SK-N-SH (cell line): Measurements from ENCODE around the gene RILPL1. TPM values are rescaled to one million over a fixed set of nuclear protein-coding genes. Genes with fewer than 3 reads are reported as not detected.
"Not testable (repeated sequence)": the region's sequence is repeated elsewhere in the genome, so short reads cannot be mapped to it uniquely, and the experiment has no call there.

Source experiments
- CTCF ChIA-PET: fragments of 300-600, 350-600 bp; formaldehyde crosslinking; extraction: SDS; loops from one replicate; lab custom pipeline; 2021; lab: Yijun Ruan, JAX
- POLR2A ChIA-PET: fragments of 350-600 bp; sonication (Branson Sonifier 250); formaldehyde crosslinking; extraction: SDS; loops from one replicate; lab custom pipeline; 2020; ENCODE audit warnings: antibody characterized with exemption, inconsistent platforms; lab: Yijun Ruan, JAX
- DNase-seq: peaks from one replicate; pipeline ENCODE4 v3.0.0; 2012
- H2AFZ ChIP-seq: fragments of 200-600 bp; sonication (generic); 2 replicates; pipeline ENCODE4 v1.8.1; 2016; ENCODE audit warnings: antibody characterized with exemption, mild to moderate bottlenecking, low read depth
- H3F3A ChIP-seq: fragments of 200-600 bp; sonication (generic); replicated peaks from 2 replicates; pipeline ENCODE3; 2016; ENCODE audit warnings: antibody characterized with exemption, mild to moderate bottlenecking; ENCODE audit not compliant: insufficient read depth
- H3K27ac ChIP-seq, 2 experiments: fragments of 200-500 bp in 1 of 2; fragments of 200-600 bp in 1 of 2; sonication (Bioruptor generic) in 1 of 2; sonication (generic), shearing (Covaris generic) in 1 of 2; 2 replicates each; pipeline versions ENCODE4 v1.5.1 to v1.6.1; 2014 to 2016; ENCODE audit warnings: low read depth in 2 of 2, inconsistent platforms in 1 of 2, low read length in 1 of 2, mild to moderate bottlenecking in 1 of 2, mixed read lengths in 1 of 2
- H3K27me3 ChIP-seq: fragments of 200-600 bp; sonication (generic), shearing (Covaris generic); 2 replicates; pipeline ENCODE4 v1.6.1; 2016; ENCODE audit warnings: mixed run types; ENCODE audit not compliant: insufficient read depth
- H3K36me3 ChIP-seq, 2 experiments: fragments of 200-500 bp in 1 of 2; fragments of 200-600 bp in 1 of 2; sonication (Bioruptor generic) in 1 of 2; sonication (generic) in 1 of 2; replicated peaks in 1 of 2; 2 replicates each; pipeline versions ENCODE3 to v1.5.1; 2014 to 2016; ENCODE audit warnings: low read length in 1 of 2, mild to moderate bottlenecking in 1 of 2; ENCODE audit not compliant: insufficient read depth in 2 of 2, control insufficient read depth in 1 of 2
- H3K4me1 ChIP-seq, 2 experiments: fragments of 200-500 bp in 1 of 2; fragments of 200-600 bp in 1 of 2; sonication (Bioruptor generic) in 1 of 2; sonication (generic), shearing (Covaris generic) in 1 of 2; 2 replicates each; pipeline versions ENCODE4 v1.5.1 to v1.6.1; 2014 to 2016; ENCODE audit warnings: low read depth in 1 of 2, low read length in 1 of 2, mixed run types in 1 of 2; ENCODE audit not compliant: insufficient read depth in 2 of 2, control insufficient read depth in 1 of 2
- H3K4me2 ChIP-seq: fragments of 200-600 bp; sonication (generic), shearing (Covaris generic); 2 replicates; pipeline ENCODE4 v1.6.1; 2017; ENCODE audit warnings: mixed run types
- H3K4me3 ChIP-seq, 2 experiments: fragments of 200-500 bp in 1 of 2; fragments of 200-600 bp in 1 of 2; sonication (Bioruptor generic) in 1 of 2; sonication (generic), shearing (Covaris generic) in 1 of 2; 2 replicates each; pipeline versions ENCODE4 v1.5.1 to v1.8.1; 2014 to 2016; ENCODE audit warnings: low read depth in 2 of 2, inconsistent platforms in 1 of 2, low read length in 1 of 2, mild to moderate bottlenecking in 1 of 2, mixed read lengths in 1 of 2, moderate library complexity in 1 of 2
- H3K79me2 ChIP-seq: fragments of 200-600 bp; sonication (generic); 2 replicates; pipeline ENCODE4 v1.8.1; 2017; ENCODE audit warnings: mild to moderate bottlenecking; ENCODE audit not compliant: insufficient read depth
- H3K9ac ChIP-seq: fragments of 200-600 bp; sonication (generic); 2 replicates; pipeline ENCODE4 v1.6.1; 2017; ENCODE audit warnings: mixed run types
- H3K9me2 ChIP-seq: fragments of 200-600 bp; sonication (generic); 2 replicates; pipeline ENCODE4 v1.6.1; 2017; ENCODE audit warnings: mixed run types
- H3K9me3 ChIP-seq: fragments of 200-600 bp; sonication (generic); 2 replicates; pipeline ENCODE4 v1.6.1; 2017; ENCODE audit warnings: mixed run types, mild to moderate bottlenecking, moderate library complexity
- H4K20me1 ChIP-seq: fragments of 200-600 bp; sonication (generic); 2 replicates; pipeline ENCODE4 v1.6.1; 2017; ENCODE audit warnings: mild to moderate bottlenecking, mixed run types; ENCODE audit not compliant: insufficient read depth
- CHD2 ChIP-seq: fragments of 150-350 bp; IDR thresholded peaks from 2 replicates; pipeline ENCODE4 v1.6.1; 2018; ENCODE audit warnings: low read length; ENCODE audit not compliant: partially characterized antibody
- FOXJ3 ChIP-seq: sonication (generic); formaldehyde crosslinking; IDR thresholded peaks from 2 replicates; pipeline ENCODE4 v1.5.1; 2020; ENCODE audit warnings: mild to moderate bottlenecking, missing genetic modification reagents
- FOXM1 ChIP-seq: IDR thresholded peaks from 2 replicates; pipeline ENCODE4 v1.4.0; 2012; ENCODE audit warnings: low read depth, mild to moderate bottlenecking
- GABPA ChIP-seq: IDR thresholded peaks from 2 replicates; pipeline ENCODE4 v1.4.0; 2012; ENCODE audit warnings: low read depth, mild to moderate bottlenecking
- MXI1 ChIP-seq: IDR thresholded peaks from 2 replicates; pipeline ENCODE4 v1.6.1; 2012; ENCODE audit warnings: mild to moderate bottlenecking, low read depth, low read length, improper control_type of control experiment
- RAD21 ChIP-seq: IDR thresholded peaks from 2 replicates; pipeline ENCODE4 v1.6.1; 2012; ENCODE audit warnings: mild to moderate bottlenecking, low read length
- RFX5 ChIP-seq: IDR thresholded peaks from 2 replicates; pipeline ENCODE4 v1.6.1; 2012; ENCODE audit warnings: mild to moderate bottlenecking, improper control_type of control experiment, low read length
- SIN3A ChIP-seq: IDR thresholded peaks from 2 replicates; pipeline ENCODE4 v1.6.1; 2012; ENCODE audit warnings: low read depth, mild to moderate bottlenecking, low read length, moderate library complexity, borderline replicate concordance
- SMC3 ChIP-seq: IDR thresholded peaks from 2 replicates; pipeline ENCODE4 v1.6.1; 2012; ENCODE audit warnings: low read depth, low read length, improper control_type of control experiment
- TCF12 ChIP-seq: IDR thresholded peaks from 2 replicates; pipeline ENCODE4 v1.4.0; 2012
- USF2 ChIP-seq: fragments of 150-350 bp; IDR thresholded peaks from 2 replicates; pipeline ENCODE4 v1.6.1; 2017; ENCODE audit warnings: antibody characterized with exemption, low read length, low read depth, borderline replicate concordance
- WGBS: methylation state at CpG from one replicate; pipeline ENCODE4 v1.1.6; 2017; ENCODE audit warnings: low lambda C conversion rate; 5-methylcytosine and 5-hydroxymethylcytosine counted together
- polyA plus RNA-seq, 3 experiments: library from polyadenylated mRNA; depleted of rRNA; stranded (reverse); fragments of >200 nt; gene quantifications; 2 replicates each; pipeline ENCODE4 v1.2.3, GENCODE V29; 2012
- TF ChIP-seq, protein P1 (sequence below): fragments of 200-600 bp; sonication (generic); IDR thresholded peaks from 2 replicates; pipeline ENCODE4 v1.6.1; 2017; ENCODE audit warnings: antibody characterized with exemption, mild to moderate bottlenecking, moderate library complexity
- TF ChIP-seq, protein P2 (sequence below): fragments of 150-350 bp; IDR thresholded peaks from 2 replicates; pipeline ENCODE4 v1.6.1; 2016; ENCODE audit warnings: mild to moderate bottlenecking, low read depth, low read length

The RILPL1 gene
- polyA plus RNA-seq, 1 of the 3 experiments (the other 2 are of a cell fraction): 32.6 TPM

DNA sequence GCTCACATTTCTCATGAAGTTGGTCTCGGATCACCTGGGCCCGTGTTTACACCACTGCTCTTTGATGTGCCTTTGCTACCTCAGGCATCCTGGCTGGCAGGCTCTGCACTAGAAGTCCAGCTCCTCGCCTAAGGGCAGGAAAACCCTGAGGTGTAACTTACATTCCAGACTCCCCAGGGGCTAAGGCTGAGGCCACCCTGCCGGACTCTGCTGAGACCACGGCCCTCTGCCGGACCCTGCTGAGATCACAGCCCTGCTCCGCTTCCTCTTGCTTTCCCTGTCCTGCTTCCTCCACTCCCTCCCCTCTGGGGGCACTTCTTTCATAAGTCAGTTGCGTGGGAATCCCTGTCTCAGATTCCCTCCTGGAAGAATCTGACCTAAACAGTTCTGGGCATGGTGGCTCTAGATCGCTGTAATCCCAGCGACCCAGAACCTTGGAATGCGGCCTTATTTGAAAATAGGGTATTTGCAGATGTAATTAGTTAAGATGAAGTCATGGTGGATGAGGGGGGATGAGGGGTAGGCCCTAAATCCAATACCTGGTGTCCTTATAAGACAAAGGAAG lies 17.2 kb downstream of the RILPL1 start:
- Histone ChIP-seq H3K79me2 (peaks cover 10% of the 10 kb centered on the region; the same call in 1 of the 2 replicates), H3K27ac (no peak overlapping the region), H2AFZ (no peak overlapping the region), H3K9ac (no peak overlapping the region), H3K4me3 (no peak overlapping the region), H3K27me3 (no peaks in the 10 kb centered on the region), H3K9me3 (no peaks in the 10 kb centered on the region), H3F3A (peaks cover 23% of the 10 kb centered on the region), H3K36me3 (peaks cover 8 to 36% of the 10 kb centered on the region in 2 experiments), H4K20me1 (peaks cover 10% of the 10 kb centered on the region; the same call in 1 of the 2 replicates), H3K4me1 (0 out of 4 replicates have a peak, but pooled peaks cover 0 to 5% of the 10 kb centered on the region in 2 experiments), H3K4me2 (no peak overlapping the region), H3K9me2 (no peaks in the 10 kb centered on the region)
- ChIA-PET CTCF (no interaction called here), POLR2A (no interaction called here)
- no peak for DNase-seq
- 97% methylated on average over 8 of the region's 11 CpGs for WGBS
- no peak for TF ChIP-seq FOXJ3
- TF ChIP-seq, protein P1, sequence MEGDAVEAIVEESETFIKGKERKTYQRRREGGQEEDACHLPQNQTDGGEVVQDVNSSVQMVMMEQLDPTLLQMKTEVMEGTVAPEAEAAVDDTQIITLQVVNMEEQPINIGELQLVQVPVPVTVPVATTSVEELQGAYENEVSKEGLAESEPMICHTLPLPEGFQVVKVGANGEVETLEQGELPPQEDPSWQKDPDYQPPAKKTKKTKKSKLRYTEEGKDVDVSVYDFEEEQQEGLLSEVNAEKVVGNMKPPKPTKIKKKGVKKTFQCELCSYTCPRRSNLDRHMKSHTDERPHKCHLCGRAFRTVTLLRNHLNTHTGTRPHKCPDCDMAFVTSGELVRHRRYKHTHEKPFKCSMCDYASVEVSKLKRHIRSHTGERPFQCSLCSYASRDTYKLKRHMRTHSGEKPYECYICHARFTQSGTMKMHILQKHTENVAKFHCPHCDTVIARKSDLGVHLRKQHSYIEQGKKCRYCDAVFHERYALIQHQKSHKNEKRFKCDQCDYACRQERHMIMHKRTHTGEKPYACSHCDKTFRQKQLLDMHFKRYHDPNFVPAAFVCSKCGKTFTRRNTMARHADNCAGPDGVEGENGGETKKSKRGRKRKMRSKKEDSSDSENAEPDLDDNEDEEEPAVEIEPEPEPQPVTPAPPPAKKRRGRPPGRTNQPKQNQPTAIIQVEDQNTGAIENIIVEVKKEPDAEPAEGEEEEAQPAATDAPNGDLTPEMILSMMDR: no peak
- TF ChIP-seq CHD2: no peak
- TF ChIP-seq GABPA: no peak
- TF ChIP-seq FOXM1: no peak
- TF ChIP-seq SMC3: no peak
- TF ChIP-seq SIN3A: no peak
- TF ChIP-seq USF2: no peak
- TF ChIP-seq, protein P2, sequence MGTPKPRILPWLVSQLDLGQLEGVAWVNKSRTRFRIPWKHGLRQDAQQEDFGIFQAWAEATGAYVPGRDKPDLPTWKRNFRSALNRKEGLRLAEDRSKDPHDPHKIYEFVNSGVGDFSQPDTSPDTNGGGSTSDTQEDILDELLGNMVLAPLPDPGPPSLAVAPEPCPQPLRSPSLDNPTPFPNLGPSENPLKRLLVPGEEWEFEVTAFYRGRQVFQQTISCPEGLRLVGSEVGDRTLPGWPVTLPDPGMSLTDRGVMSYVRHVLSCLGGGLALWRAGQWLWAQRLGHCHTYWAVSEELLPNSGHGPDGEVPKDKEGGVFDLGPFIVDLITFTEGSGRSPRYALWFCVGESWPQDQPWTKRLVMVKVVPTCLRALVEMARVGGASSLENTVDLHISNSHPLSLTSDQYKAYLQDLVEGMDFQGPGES: no peak
- no peak for TF ChIP-seq RAD21
- no peak for TF ChIP-seq MXI1
- TF ChIP-seq TCF12: no peak
- no peak for TF ChIP-seq RFX5

- H3K9me2 ChIP-seq, H3K4me3 ChIP-seq, POLR2A ChIA-PET, H2AFZ ChIP-seq, H4K20me1 ChIP-seq, H3K9me3 ChIP-seq, H3K4me1 ChIP-seq, DNase-seq, H3K4me2 ChIP-seq, H3K27me3 ChIP-seq, H3K79me2 ChIP-seq, H3K27ac ChIP-seq, H3K9ac ChIP-seq: not testable (repeated sequence)
- Histone ChIP-seq H3K36me3 (peaks cover 3 to 22% of the 10 kb centered on the region in 2 experiments), H3F3A (peaks cover 17% of the 10 kb centered on the region)
- WGBS: 100% methylated on average over 1 of the region's 1 CpG
- CTCF ChIA-PET: interaction anchor here (0.9 kb wide), 1 partner anchor 67 kb away, joined by 3 read pairs; no protein-coding TSS in a partner anchor
Observed at GRCh38 chr12:123514582-123515221, 18.8 kb downstream of the RILPL1 start.
